ENCODE data around the gene BLM. TPM values are rescaled to one million over a fixed set of nuclear protein-coding genes. Genes with fewer than 3 reads are reported as not detected.

The BLM gene
- total and polyA plus RNA-seq, 2 donors (not counting 1 experiment from before 2014, with no cell fraction given): 1.5 to 1.7 TPM

GRCh38 chr15:90807786-90808086, 90.6 kb downstream of the BLM start:
- Histone ChIP-seq H3K27me3 (ENCODE audit: control insufficient read depth, insufficient read depth, low read length) (no peaks in the 10 kb centered on the region), H3K27ac (ENCODE audit: insufficient read depth, low read length) (no peak overlapping the region), H3K4me1 (ENCODE audit: control insufficient read depth, extremely low read depth, insufficient read depth, low read length) (no peaks in the 10 kb centered on the region), H2AFZ (ENCODE audit: low read length) (no peak overlapping the region), H3K79me2 (ENCODE audit: control insufficient read depth, insufficient read depth, low read length) (no peaks in the 10 kb centered on the region), H3K9me3 (ENCODE audit: control insufficient read depth, insufficient read depth, low read depth, low read length) (no peaks in the 10 kb centered on the region), H3K9ac (ENCODE audit: insufficient read depth, low read length) (no peak overlapping the region), H4K20me1 (ENCODE audit: control insufficient read depth, extremely low read depth, insufficient read depth, low read length) (no peaks in the 10 kb centered on the region), H3K36me3 (ENCODE audit: control insufficient read depth, insufficient read depth, low read length) (no peaks in the 10 kb centered on the region), H3K4me2 (ENCODE audit: extremely low read depth, insufficient read depth, low read length) (no peak overlapping the region), H3K4me3 (replicated peaks in 1 of 4; ENCODE audit: control extremely low read depth in 1 of 4, insufficient read depth in 1 of 4, low read depth in 3 of 4, low read length in 4 of 4) (no peak overlapping the region)
- DNase-seq (ENCODE audit: low read depth in 2 of 2): no peak
- TF ChIP-seq, protein P1, sequence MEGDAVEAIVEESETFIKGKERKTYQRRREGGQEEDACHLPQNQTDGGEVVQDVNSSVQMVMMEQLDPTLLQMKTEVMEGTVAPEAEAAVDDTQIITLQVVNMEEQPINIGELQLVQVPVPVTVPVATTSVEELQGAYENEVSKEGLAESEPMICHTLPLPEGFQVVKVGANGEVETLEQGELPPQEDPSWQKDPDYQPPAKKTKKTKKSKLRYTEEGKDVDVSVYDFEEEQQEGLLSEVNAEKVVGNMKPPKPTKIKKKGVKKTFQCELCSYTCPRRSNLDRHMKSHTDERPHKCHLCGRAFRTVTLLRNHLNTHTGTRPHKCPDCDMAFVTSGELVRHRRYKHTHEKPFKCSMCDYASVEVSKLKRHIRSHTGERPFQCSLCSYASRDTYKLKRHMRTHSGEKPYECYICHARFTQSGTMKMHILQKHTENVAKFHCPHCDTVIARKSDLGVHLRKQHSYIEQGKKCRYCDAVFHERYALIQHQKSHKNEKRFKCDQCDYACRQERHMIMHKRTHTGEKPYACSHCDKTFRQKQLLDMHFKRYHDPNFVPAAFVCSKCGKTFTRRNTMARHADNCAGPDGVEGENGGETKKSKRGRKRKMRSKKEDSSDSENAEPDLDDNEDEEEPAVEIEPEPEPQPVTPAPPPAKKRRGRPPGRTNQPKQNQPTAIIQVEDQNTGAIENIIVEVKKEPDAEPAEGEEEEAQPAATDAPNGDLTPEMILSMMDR (conservative IDR thresholded peaks at IDR 0.05 in 1 of 2, IDR thresholded peaks at IDR 0.05 in 1 of 2; ENCODE audit: low read depth in 1 of 2, low read length in 2 of 2): no peak
- TF ChIP-seq EZH2 (IDR thresholded peaks at IDR 0.05; ENCODE audit: low read length, missing control alignments): no peak

- Histone ChIP-seq H3K36me3 (ENCODE audit: control insufficient read depth, insufficient read depth, low read length) (no peaks in the 10 kb centered on the region), H2AFZ (ENCODE audit: low read length) (no peak overlapping the region), H4K20me1 (ENCODE audit: control insufficient read depth, extremely low read depth, insufficient read depth, low read length) (no peaks in the 10 kb centered on the region), H3K4me1 (ENCODE audit: control insufficient read depth, extremely low read depth, insufficient read depth, low read length) (no peaks in the 10 kb centered on the region), H3K79me2 (ENCODE audit: control insufficient read depth, insufficient read depth, low read length) (no peaks in the 10 kb centered on the region), H3K4me2 (ENCODE audit: extremely low read depth, insufficient read depth, low read length) (no peak overlapping the region), H3K9ac (ENCODE audit: insufficient read depth, low read length) (no peak overlapping the region), H3K27ac (ENCODE audit: insufficient read depth, low read length) (no peak overlapping the region), H3K4me3 (replicated peaks in 1 of 4; ENCODE audit: control extremely low read depth in 1 of 4, insufficient read depth in 1 of 4, low read depth in 3 of 4, low read length in 4 of 4) (no peak overlapping the region), H3K27me3 (ENCODE audit: control insufficient read depth, insufficient read depth, low read length) (no peaks in the 10 kb centered on the region), H3K9me3 (ENCODE audit: control insufficient read depth, insufficient read depth, low read depth, low read length) (no peaks in the 10 kb centered on the region)
- DNase-seq (ENCODE audit: low read depth in 2 of 2): no peak
- TF ChIP-seq, protein P1 (conservative IDR thresholded peaks at IDR 0.05 in 1 of 2, IDR thresholded peaks at IDR 0.05 in 1 of 2; ENCODE audit: low read depth in 1 of 2, low read length in 2 of 2): no peak
- TF ChIP-seq EZH2 (IDR thresholded peaks at IDR 0.05; ENCODE audit: low read length, missing control alignments): no peak
Observed at GRCh38 chr15:90808517-90809235, 91.5 kb downstream of the BLM start.

DNA sequence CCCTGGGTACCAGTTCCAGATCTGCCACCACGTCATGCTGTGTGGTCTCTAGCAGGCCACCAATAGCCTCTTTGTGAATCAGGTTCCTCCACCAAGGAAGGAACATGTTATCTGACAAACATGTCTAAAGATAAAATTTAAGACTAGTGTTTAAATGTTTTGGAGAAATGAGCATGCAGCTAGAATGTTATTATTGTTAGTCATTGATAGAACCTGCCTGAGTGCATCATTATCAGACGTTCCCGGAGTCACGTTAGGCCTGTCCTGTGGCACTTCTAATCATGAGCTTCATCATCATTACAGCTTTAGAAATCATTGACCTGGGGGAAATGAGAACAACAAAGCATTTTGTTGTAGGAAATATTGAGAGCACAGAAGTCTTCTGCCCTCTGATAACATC, 92.4 kb downstream of the BLM start:
- H4K20me1 ChIP-seq (ENCODE audit: control insufficient read depth, extremely low read depth, insufficient read depth, low read length): no peaks in the 10 kb centered on the region
- no peak overlapping the region for H3K4me3 ChIP-seq (replicated peaks in 1 of 4; ENCODE audit: control extremely low read depth in 1 of 4, insufficient read depth in 1 of 4, low read depth in 3 of 4, low read length in 4 of 4)
- no peaks in the 10 kb centered on the region for H3K4me1 ChIP-seq (ENCODE audit: control insufficient read depth, extremely low read depth, insufficient read depth, low read length)
- no peak overlapping the region for H2AFZ ChIP-seq (ENCODE audit: low read length)
- H3K36me3 ChIP-seq (ENCODE audit: control insufficient read depth, insufficient read depth, low read length): no peaks in the 10 kb centered on the region
- no peaks in the 10 kb centered on the region for H3K27me3 ChIP-seq (ENCODE audit: control insufficient read depth, insufficient read depth, low read length)
- H3K4me2 ChIP-seq (ENCODE audit: extremely low read depth, insufficient read depth, low read length): no peak overlapping the region
- H3K9me3 ChIP-seq (ENCODE audit: control insufficient read depth, insufficient read depth, low read depth, low read length): no peaks in the 10 kb centered on the region
- no peak overlapping the region for H3K9ac ChIP-seq (ENCODE audit: insufficient read depth, low read length)
- H3K27ac ChIP-seq (ENCODE audit: insufficient read depth, low read length): no peak overlapping the region
- peak in 1 of 2 donors; percentile 12 for DNase-seq (ENCODE audit: low read depth in 2 of 2)
- H3K79me2 ChIP-seq (ENCODE audit: control insufficient read depth, insufficient read depth, low read length): no peaks in the 10 kb centered on the region
- TF ChIP-seq EZH2 (IDR thresholded peaks at IDR 0.05; ENCODE audit: low read length, missing control alignments): no peak
- TF ChIP-seq, protein P1 (conservative IDR thresholded peaks at IDR 0.05 in 1 of 2, IDR thresholded peaks at IDR 0.05 in 1 of 2; ENCODE audit: low read depth in 1 of 2, low read length in 2 of 2): no peak
